Neural progenitor cell (in vitro differentiated cells): Measurements from ENCODE around the gene CNOT4.

ENCODE experiments used
- CTCF ChIP-seq: fragments of 200-600 bp; sonication (generic); IDR thresholded peaks from 2 replicates; pipeline ENCODE4 v1.5.1; 2017; ENCODE audit warnings: antibody characterized with exemption, mild to moderate bottlenecking
- EZH2 ChIP-seq: fragments of 200-600 bp; sonication (generic); IDR thresholded peaks from 2 replicates; pipeline ENCODE4 v1.6.1; 2017; ENCODE audit warnings: antibody characterized with exemption, mild to moderate bottlenecking, moderate library complexity
- EZH2phosphoT487 ChIP-seq: fragments of 200-600 bp; sonication (generic); IDR thresholded peaks from 2 replicates; pipeline ENCODE4 v1.6.1; 2017; ENCODE audit warnings: antibody characterized with exemption

- no peak for TF ChIP-seq CTCF
- TF ChIP-seq EZH2: no peak
- TF ChIP-seq EZH2phosphoT487: no peak
Measured at GRCh38 chr7:135391514-135391913, 118.4 kb downstream of the CNOT4 start.
